NB4 (cell line): ENCODE measurements around the gene SLCO3A1.

Experiments used
- CTCF ChIP-seq: IDR thresholded peaks from one replicate; pipeline ENCODE4 v1.5.1; 2012; ENCODE audit warnings: low read depth, low read length
- POLR2A ChIP-seq: IDR thresholded peaks from 2 replicates; pipeline ENCODE4 v1.6.1; 2011; ENCODE audit warnings: mild to moderate bottlenecking; ENCODE audit not compliant: insufficient read length; ENCODE audit errors: extremely low read depth

- TF ChIP-seq CTCF (no peak), POLR2A (no peak)
Observed at GRCh38 chr15:92014281-92015030, 160.9 kb downstream of the SLCO3A1 start.
